T-helper 1 cell treated with Interleukin-12 subunit alpha and Interleukin-12 subunit beta and Interleukin-4 antibody, amounts not matched to agents 30 μg/mL and 1 μg/mL, for 36 hours (primary cell): ENCODE results near the gene FIP1L1.

Experiments used
- H3K27ac Mint-ChIP-seq: one replicate; pipeline ENCODE4 v1.8.0; 2021; ENCODE audit warnings: mild to moderate bottlenecking, mixed read lengths
- H3K27me3 Mint-ChIP-seq: one replicate; pipeline ENCODE4 v1.8.0; 2021; ENCODE audit warnings: low read depth, mixed read lengths
- H3K36me3 Mint-ChIP-seq: one replicate; pipeline ENCODE4 v1.8.0; 2021; ENCODE audit warnings: low read depth, mixed read lengths
- H3K4me1 Mint-ChIP-seq: one replicate; pipeline ENCODE4 v1.8.0; 2021; ENCODE audit warnings: low read depth, mixed read lengths
- H3K4me3 Mint-ChIP-seq: one replicate; pipeline ENCODE4 v1.8.0; 2021; ENCODE audit warnings: mild to moderate bottlenecking, moderate library complexity, mixed read lengths
- H3K9me3 Mint-ChIP-seq: one replicate; pipeline ENCODE4 v1.8.0; 2021; ENCODE audit warnings: mixed read lengths

The FIP1L1 gene

DNA sequence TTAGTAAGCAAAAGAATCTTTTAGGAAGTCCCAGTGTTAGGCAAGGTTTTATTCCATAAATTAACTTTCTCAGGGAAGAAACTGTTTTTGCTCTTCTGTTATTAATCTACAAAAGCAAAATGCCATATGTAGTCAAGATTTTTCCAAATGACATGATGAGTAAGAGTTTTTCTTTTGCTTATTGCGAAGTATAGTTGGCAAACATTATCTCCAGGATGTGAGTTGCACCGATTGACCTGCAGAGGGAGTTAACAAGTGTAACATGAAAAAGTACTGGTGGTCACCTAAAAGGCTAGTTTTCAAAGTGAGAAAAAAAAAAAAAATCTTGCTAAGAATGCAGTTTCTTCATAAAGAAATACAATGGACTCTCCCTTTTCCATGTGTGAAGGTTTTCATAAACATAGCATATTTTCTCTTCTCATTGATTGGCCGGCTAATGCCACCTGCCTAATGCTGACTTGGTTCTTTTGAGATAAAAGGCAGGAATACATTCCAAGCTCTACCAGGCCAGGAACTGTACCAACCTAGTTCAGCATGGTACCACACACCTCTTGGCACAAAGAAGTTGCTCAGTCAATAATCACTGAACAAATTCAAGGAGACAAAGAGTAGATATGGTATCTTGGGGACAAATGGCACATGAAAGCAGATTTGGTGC, 113.7 kb downstream of the FIP1L1 start:
- Mint-ChIP-seq H3K4me3 (no peak overlapping the region), H3K27me3 (peaks cover 14% of the 10 kb centered on the region), H3K27ac (no peak overlapping the region), H3K9me3 (no peaks in the 10 kb centered on the region), H3K36me3 (no peaks in the 10 kb centered on the region), H3K4me1 (no peaks in the 10 kb centered on the region)

DNA sequence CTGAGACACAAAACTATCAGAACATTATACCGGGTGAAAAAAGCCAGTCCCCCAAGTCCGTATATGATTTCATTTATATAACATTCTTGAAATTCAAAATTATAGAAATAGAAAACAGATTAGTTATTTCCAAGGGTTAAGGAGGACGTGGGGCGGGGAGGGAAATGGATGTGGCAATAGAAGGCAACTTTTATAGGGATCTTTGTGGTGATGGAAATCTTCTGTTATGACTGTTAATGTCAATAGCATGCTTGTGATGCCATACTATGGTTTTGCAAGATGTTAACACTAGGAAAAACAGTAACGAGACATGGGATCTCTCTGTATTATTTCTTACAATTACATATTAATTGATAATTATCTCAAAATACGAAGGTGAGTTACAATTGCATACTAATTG, 117.4 kb downstream of the FIP1L1 start:
- H3K4me3 Mint-ChIP-seq, result no peak overlapping the region
- H3K36me3 Mint-ChIP-seq, result no peaks in the 10 kb centered on the region
- H3K27me3 Mint-ChIP-seq, result peaks cover 5% of the 10 kb centered on the region
- H3K9me3 Mint-ChIP-seq, result no peaks in the 10 kb centered on the region
- no peak overlapping the region for H3K27ac Mint-ChIP-seq
- H3K4me1 Mint-ChIP-seq, result no peaks in the 10 kb centered on the region

GRCh38 chr4:53497487-53498244, 120.2 kb downstream of the FIP1L1 start:
- Mint-ChIP-seq H3K4me3 (no peak overlapping the region), H3K27ac (no peak overlapping the region), H3K4me1 (no peaks in the 10 kb centered on the region), H3K36me3 (no peaks in the 10 kb centered on the region), H3K9me3 (no peaks in the 10 kb centered on the region), H3K27me3 (no peaks in the 10 kb centered on the region)

- no peaks in the 10 kb centered on the region for H3K9me3 Mint-ChIP-seq
- H3K27ac Mint-ChIP-seq, result no peak overlapping the region
- no peaks in the 10 kb centered on the region for H3K4me1 Mint-ChIP-seq
- no peak overlapping the region for H3K4me3 Mint-ChIP-seq
- H3K27me3 Mint-ChIP-seq, result no peaks in the 10 kb centered on the region
- H3K36me3 Mint-ChIP-seq, result no peaks in the 10 kb centered on the region
These were observed 121.3 kb downstream of the FIP1L1 start for GRCh38 chr4:53498706-53499105.

DNA sequence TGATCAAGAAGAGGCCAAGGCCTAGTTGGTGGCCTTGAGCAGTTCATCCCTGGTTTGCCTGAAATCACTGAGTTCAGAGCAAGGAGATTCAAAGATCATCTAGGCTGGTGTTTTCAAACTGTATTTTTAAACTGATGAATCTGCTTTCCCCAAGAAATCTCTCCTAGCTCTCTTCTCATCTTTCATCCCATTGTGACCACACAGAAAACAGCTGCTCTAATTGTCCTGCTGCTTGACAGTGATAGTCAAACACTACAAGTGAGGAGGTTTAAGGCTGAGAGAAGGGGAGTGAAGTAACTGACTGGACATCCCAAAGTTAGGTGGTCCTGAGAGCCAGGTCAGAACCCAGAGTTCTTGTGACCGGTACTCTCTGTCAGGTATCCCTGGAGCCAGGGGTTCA, 122.3 kb downstream of the FIP1L1 start:
- no peak overlapping the region for H3K27ac Mint-ChIP-seq
- H3K36me3 Mint-ChIP-seq, result no peaks in the 10 kb centered on the region
- H3K4me1 Mint-ChIP-seq, result no peaks in the 10 kb centered on the region
- H3K4me3 Mint-ChIP-seq, result no peak overlapping the region
- no peaks in the 10 kb centered on the region for H3K9me3 Mint-ChIP-seq
- H3K27me3 Mint-ChIP-seq, result no peaks in the 10 kb centered on the region

DNA sequence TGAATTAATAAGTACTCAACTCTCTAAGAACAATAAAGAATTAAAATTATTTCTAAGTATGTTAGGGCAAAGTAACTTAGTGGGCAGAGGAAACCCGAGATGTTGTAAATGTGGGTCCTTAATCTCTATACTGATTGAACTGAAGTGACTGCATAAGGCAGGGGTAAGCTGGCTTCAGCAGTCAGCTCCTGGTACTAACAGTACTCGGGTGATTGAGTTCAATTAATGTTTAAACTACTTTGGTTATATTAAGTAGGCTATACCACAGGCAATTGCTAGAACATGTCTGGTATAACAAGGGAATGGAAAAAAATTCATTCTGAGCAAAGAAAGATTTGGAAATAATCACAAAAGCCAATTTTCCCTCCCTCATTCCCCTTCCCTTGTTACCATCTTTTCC, 123.1 kb downstream of the FIP1L1 start:
- Mint-ChIP-seq H3K36me3 (no peaks in the 10 kb centered on the region), H3K27ac (no peak overlapping the region), H3K9me3 (no peaks in the 10 kb centered on the region), H3K27me3 (no peaks in the 10 kb centered on the region), H3K4me3 (no peak overlapping the region), H3K4me1 (no peaks in the 10 kb centered on the region)

DNA sequence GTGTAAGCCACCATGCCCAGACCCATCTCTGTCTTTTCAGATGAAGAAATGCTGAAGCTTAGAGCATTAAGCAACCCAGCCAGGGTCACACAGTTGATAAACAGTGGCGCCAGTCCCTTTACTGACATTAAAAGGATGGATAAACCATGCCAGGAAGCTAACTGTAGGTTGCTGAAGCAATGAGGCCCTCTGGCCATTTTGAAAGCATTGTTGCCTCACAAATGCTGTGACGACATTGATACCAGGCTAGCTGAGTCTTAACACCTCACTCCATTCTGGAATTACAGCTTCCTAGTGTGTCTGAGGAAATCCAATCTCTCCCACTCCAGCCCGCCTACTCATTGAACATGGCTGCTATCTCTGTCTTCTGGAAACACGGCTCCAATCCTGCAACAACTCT, 124.1 kb downstream of the FIP1L1 start:
- no peaks in the 10 kb centered on the region for H3K36me3 Mint-ChIP-seq
- H3K4me3 Mint-ChIP-seq, result no peak overlapping the region
- no peaks in the 10 kb centered on the region for H3K27me3 Mint-ChIP-seq
- H3K27ac Mint-ChIP-seq, result no peak overlapping the region
- no peaks in the 10 kb centered on the region for H3K9me3 Mint-ChIP-seq
- H3K4me1 Mint-ChIP-seq, result no peaks in the 10 kb centered on the region

DNA sequence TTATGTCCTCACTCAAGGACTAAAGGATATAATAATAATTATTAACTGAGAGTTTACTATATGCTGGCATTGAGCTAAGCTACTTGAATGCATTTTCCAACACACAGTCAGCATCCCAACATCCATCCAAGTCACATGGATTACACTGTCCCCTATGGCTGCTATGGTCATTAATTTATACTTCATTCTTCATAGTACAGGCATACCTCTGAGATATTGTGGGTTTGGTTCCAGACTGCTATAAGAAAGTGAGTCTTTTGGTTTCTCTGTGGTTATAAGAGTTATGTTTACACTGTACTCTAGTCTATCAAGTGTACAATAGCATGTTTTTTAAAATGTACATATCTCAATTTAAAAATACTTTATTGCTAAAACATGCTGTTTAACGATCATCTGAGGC, 124.7 kb downstream of the FIP1L1 start:
- H3K9me3 Mint-ChIP-seq, result no peaks in the 10 kb centered on the region
- no peak overlapping the region for H3K4me3 Mint-ChIP-seq
- no peak overlapping the region for H3K27ac Mint-ChIP-seq
- no peaks in the 10 kb centered on the region for H3K27me3 Mint-ChIP-seq
- no peaks in the 10 kb centered on the region for H3K36me3 Mint-ChIP-seq
- H3K4me1 Mint-ChIP-seq, result no peaks in the 10 kb centered on the region

DNA sequence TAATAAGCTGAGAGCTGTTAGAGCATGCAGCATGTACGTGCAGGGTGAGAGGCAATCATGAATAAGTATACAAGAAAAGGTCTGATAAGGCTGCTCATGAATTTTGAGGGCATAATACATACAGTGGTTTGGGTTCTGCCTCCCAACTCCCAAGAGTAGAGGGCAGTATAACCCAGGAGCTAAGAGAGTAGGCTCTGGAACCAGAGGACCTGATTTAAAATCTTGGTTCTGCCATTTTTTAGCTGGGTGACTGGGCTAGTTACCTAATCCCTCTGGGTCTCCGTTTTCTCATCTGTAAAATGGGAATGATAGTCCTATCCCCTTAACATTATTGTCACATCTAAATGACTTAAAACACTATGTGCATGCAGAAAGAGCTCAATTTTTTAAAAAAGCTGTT, 128.5 kb downstream of the FIP1L1 start:
- Mint-ChIP-seq H3K27ac (no peak overlapping the region), H3K4me3 (no peak overlapping the region), H3K4me1 (no peaks in the 10 kb centered on the region), H3K27me3 (peaks cover under 1% of the 10 kb centered on the region), H3K9me3 (no peaks in the 10 kb centered on the region), H3K36me3 (no peaks in the 10 kb centered on the region)

DNA sequence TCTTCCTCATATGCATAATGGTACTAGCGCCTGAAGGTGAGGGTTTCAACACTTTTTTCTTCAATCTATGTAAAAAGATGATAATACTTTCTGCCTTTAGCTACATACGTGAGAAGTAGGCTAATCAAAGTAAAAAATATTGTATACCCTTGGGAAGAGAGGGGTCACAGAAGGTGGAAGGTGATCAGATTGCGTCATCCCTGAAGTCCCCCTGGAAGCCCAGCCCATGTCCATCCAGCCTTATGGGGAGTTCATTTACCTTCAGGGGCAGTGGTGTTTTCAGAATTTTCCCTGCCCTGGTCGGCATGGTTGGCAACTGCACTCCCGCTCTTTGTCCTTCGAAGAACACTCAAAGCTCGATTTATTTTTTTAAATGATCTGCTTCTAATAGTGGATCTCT, 129.6 kb downstream of the FIP1L1 start:
- Mint-ChIP-seq H3K4me1 (no peaks in the 10 kb centered on the region), H3K27me3 (peaks cover 3% of the 10 kb centered on the region), H3K27ac (no peak overlapping the region), H3K9me3 (no peaks in the 10 kb centered on the region), H3K36me3 (no peaks in the 10 kb centered on the region), H3K4me3 (no peak overlapping the region)

GRCh38 chr4:53507671-53508286, 130.3 kb downstream of the FIP1L1 start:
- Mint-ChIP-seq H3K27ac (no peak overlapping the region), H3K4me1 (no peaks in the 10 kb centered on the region), H3K9me3 (no peaks in the 10 kb centered on the region), H3K4me3 (no peak overlapping the region), H3K27me3 (peaks cover 3% of the 10 kb centered on the region), H3K36me3 (no peaks in the 10 kb centered on the region)

DNA sequence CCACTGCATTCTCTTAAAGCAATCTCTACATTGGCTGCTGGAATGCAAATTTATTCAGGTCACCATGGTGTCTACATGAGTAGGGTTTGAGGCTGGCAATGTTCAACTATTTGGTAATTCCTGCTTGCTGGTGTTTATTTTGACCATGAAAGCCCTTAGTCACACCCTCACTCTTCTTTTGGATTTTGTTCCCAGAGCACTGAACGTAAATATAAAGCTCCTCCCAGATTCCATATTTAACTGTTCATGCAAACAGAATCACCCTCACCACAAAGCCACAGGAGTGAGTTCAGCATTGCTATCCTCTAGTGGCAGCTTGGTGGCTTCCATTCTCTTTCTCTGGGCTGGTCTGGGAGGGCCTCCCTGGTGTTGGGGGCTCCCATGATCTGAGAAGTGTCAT, 131.0 kb downstream of the FIP1L1 start:
- Mint-ChIP-seq H3K9me3 (no peaks in the 10 kb centered on the region), H3K4me1 (no peaks in the 10 kb centered on the region), H3K36me3 (no peaks in the 10 kb centered on the region), H3K27me3 (peaks cover 3% of the 10 kb centered on the region), H3K27ac (no peak overlapping the region), H3K4me3 (no peak overlapping the region)

DNA sequence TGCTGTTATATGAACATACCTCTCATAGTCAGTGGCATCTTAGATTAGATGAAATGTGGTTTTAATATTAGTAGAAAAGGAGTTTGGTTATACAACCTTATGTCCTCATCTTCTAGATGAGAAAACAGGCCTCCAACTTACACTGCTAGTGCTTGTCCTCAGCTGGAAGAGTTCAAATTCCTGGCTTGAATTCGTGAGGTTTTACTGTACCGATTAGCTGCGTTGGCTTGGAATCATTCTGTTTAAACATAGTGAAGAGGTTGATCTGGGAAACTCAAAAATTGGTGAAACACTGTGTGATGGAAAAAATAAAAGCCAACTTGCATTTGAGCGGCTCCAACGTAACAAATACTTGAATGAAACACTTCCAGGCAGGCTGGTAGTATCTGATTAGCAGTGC, 132.9 kb downstream of the FIP1L1 start:
- no peaks in the 10 kb centered on the region for H3K9me3 Mint-ChIP-seq
- H3K4me1 Mint-ChIP-seq, result no peaks in the 10 kb centered on the region
- H3K4me3 Mint-ChIP-seq, result no peak overlapping the region
- H3K27me3 Mint-ChIP-seq, result peaks cover 3% of the 10 kb centered on the region
- H3K36me3 Mint-ChIP-seq, result no peaks in the 10 kb centered on the region
- H3K27ac Mint-ChIP-seq, result no peak overlapping the region
